ENCODE measurements around the gene LACTB. TPM values are rescaled to one million over a fixed set of nuclear protein-coding genes. Genes with fewer than 3 reads are reported as not detected.

LACTB gene
- total RNA-seq, 1 donor from 2014 or later = 4.6 TPM

DNA sequence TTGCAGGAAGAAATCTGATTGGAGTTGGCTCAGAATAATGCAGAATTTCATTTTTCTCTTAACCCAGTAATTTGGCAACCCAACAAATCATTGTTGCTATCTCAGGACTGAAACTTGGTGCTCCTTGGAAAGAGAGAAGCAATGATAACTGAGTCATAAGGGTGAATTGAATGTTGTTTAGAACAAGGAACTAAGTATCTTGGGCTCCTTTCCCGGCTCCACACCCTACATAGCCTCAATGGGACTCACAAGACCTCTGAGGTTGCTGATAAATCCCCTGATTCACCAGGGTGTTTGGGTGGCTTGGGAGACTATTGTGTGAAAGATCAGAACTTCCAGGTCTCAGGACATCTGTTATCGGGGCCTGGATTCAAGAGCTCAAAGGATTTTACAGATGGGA lies 60.0 kb downstream of the LACTB start:
- no peak overlapping the region for H3K4me3 ChIP-seq
- TF ChIP-seq, protein P1, sequence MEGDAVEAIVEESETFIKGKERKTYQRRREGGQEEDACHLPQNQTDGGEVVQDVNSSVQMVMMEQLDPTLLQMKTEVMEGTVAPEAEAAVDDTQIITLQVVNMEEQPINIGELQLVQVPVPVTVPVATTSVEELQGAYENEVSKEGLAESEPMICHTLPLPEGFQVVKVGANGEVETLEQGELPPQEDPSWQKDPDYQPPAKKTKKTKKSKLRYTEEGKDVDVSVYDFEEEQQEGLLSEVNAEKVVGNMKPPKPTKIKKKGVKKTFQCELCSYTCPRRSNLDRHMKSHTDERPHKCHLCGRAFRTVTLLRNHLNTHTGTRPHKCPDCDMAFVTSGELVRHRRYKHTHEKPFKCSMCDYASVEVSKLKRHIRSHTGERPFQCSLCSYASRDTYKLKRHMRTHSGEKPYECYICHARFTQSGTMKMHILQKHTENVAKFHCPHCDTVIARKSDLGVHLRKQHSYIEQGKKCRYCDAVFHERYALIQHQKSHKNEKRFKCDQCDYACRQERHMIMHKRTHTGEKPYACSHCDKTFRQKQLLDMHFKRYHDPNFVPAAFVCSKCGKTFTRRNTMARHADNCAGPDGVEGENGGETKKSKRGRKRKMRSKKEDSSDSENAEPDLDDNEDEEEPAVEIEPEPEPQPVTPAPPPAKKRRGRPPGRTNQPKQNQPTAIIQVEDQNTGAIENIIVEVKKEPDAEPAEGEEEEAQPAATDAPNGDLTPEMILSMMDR (IDR thresholded peaks at IDR 0.05) = no peak
- no peaks in the 10 kb centered on the region for H3K4me1 ChIP-seq
- intact Hi-C loops (cut with DNase I) = no loop called here
- no peaks in the 10 kb centered on the region for H3K36me3 ChIP-seq
- H3K27ac ChIP-seq = no peak overlapping the region
- DNase-seq (ENCODE audit: low spot score in 2 of 2) = no peak
- no peaks in the 10 kb centered on the region for H3K27me3 ChIP-seq
- no peaks in the 10 kb centered on the region for H3K9me3 ChIP-seq

DNA sequence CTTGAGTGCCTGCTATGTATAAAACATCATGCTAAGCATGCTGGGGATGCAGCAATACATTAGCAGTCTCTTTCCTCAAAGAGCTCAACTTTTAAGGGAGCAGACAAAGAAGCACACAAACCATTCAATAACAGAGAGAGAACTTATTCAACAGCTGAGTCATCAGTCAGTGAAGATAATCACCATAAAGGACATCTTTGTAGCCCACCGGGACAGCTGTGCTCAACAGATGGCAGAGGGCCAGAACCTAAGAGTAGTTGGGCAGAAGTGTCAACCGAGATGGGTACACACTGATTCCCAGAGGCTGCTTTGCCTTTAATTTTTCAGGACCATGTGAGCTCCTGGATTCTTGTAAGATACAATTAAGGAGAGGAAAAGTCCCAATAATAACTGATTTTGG lies 63.5 kb downstream of the LACTB start:
- Histone ChIP-seq H3K27ac (no peak overlapping the region), H3K9me3 (no peaks in the 10 kb centered on the region), H3K36me3 (no peaks in the 10 kb centered on the region), H3K4me3 (no peak overlapping the region), H3K27me3 (no peaks in the 10 kb centered on the region), H3K4me1 (no peaks in the 10 kb centered on the region)
- DNase-seq (ENCODE audit: low spot score in 2 of 2) = no peak
- intact Hi-C loops (cut with DNase I) = no loop called here
- TF ChIP-seq, protein P1 (IDR thresholded peaks at IDR 0.05) = no peak

DNA sequence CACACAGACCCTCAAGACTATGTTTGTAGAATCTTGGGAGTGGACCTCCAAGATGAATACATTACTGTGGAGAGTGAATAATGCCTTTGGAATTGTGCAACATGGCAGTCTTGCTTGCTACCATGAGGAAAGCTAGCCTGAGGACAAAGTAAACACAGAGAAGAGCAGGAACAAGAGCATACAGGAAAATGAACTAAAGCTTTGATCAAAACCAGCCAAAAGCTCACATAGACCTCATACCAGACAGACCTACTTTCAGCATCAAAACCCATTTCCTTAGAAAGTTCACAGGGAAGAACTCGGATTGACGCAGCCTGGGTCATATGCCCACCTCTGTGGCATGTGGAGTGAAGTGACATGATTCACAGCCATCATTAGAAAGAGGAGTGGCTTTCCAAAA lies 64.4 kb downstream of the LACTB start:
- Histone ChIP-seq H3K36me3 (no peaks in the 10 kb centered on the region), H3K4me3 (no peak overlapping the region), H3K4me1 (no peaks in the 10 kb centered on the region), H3K9me3 (no peaks in the 10 kb centered on the region), H3K27me3 (no peaks in the 10 kb centered on the region), H3K27ac (no peak overlapping the region)
- TF ChIP-seq, protein P1 (IDR thresholded peaks at IDR 0.05) = no peak
- no peak for DNase-seq (ENCODE audit: low spot score in 2 of 2)
- intact Hi-C loops (cut with DNase I) = no loop called here

DNA sequence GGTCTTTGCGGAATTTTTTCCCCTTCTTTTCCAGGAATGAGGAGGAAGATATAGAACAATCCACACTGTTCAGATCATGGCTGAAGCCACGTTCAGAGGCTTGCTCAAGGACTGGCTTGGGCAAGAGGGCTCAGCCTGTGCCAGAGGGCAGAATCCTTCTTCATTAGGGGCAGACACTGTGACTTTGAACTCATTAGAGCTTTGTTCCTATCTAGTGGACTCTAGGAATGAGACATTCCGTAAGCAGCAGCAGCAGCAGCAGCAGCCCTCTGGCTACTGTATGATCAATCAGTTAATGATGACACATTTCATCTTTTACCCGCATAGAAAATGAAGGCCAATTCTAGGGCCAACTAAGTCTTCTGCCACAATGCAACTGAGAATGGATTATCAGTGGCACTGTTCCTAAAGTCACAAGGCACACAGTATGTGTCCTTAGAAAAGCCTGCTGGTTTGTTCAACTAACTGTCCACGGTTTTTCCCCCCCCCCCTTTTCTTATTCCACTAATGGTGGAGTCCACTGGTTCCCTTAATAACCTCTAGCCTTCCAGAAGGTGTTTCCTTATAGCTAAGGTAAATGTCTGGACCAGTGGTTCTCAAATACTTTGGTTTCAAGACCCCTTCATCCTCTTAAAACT lies 66.0 kb downstream of the LACTB start:
- H3K36me3 ChIP-seq = no peaks in the 10 kb centered on the region
- no peak overlapping the region for H3K27ac ChIP-seq
- intact Hi-C loops (cut with DNase I) = no loop called here
- peaks cover 0 to 6% of the 10 kb centered on the region in 2 donors for H3K4me1 ChIP-seq
- no peaks in the 10 kb centered on the region for H3K9me3 ChIP-seq
- TF ChIP-seq, protein P1 (IDR thresholded peaks at IDR 0.05) = no peak
- DNase-seq (ENCODE audit: low spot score in 2 of 2) = no peak
- H3K27me3 ChIP-seq = no peaks in the 10 kb centered on the region
- no peak overlapping the region for H3K4me3 ChIP-seq

DNA sequence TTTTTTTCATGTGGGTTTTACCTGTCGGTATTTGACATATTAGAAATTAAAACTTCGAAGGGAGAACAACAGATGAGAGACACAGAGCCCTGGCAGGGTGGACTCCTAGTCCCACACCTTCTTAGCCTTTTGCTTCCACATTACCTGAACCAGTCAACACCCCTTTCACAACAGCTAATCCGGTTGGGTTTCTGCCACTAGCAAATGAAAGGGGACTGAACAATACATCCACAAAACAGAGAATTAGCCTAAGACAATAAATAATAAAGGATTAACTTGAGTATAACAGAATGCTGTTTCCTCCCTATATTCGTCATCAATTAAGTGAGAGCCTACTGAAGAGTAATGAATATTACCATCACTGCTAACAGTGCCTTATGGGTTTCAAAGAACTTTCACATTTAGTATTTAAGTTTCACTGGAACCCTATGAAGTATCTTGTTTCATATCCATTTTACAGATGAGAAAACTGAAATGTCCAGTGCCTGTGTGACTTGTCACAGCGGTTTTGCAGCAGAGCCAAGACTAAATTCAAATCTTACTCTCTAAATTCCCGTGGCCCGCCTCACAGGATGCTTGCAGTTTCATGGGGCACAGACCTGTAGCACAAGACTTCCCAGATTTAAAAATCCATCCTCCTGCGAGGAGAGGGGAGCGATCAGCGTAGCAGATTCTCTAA lies 66.7 kb downstream of the LACTB start:
- DNase-seq (ENCODE audit: low spot score in 2 of 2) = no peak
- no peaks in the 10 kb centered on the region for H3K36me3 ChIP-seq
- H3K27me3 ChIP-seq = no peaks in the 10 kb centered on the region
- TF ChIP-seq, protein P1 (IDR thresholded peaks at IDR 0.05) = no peak
- intact Hi-C loops (cut with DNase I) = no loop called here
- H3K9me3 ChIP-seq = no peaks in the 10 kb centered on the region
- H3K27ac ChIP-seq = peak overlapping the region; percentile 84 to 90
- H3K4me3 ChIP-seq = peak overlapping the region; percentile 85 to 96
- H3K4me1 ChIP-seq = peaks cover 0 to 6% of the 10 kb centered on the region in 2 donors

Data from ascending aorta (tissue), 2 donors.